Neural progenitor cell (in vitro differentiated cells): Measurements from ENCODE around the gene SYDE1. TPM values are rescaled to one million over a fixed set of nuclear protein-coding genes. Genes with fewer than 3 reads are reported as not detected.

Experiments
- DNase-seq: peaks from one replicate; pipeline ENCODE4 v3.0.0-alpha.2; 2016; ENCODE audit warnings: low spot score
- H2AFZ ChIP-seq: fragments of 200-600 bp; sonication (generic); replicated peaks from 2 replicates; pipeline ENCODE4 v1.6.1; 2016; ENCODE audit warnings: antibody characterized with exemption
- H3F3A ChIP-seq: fragments of 200-600 bp; sonication (generic); 2 replicates; pipeline ENCODE4 v1.6.1; 2016; ENCODE audit warnings: antibody characterized with exemption, low read depth
- H3K27ac ChIP-seq: fragments of 200-600 bp; sonication (generic); 2 replicates; pipeline ENCODE4 v1.5.1; 2016; ENCODE audit warnings: mild to moderate bottlenecking
- H3K27me3 ChIP-seq: fragments of 200-600 bp; sonication (generic); 2 replicates; pipeline ENCODE4 v1.6.1; 2016; ENCODE audit warnings: mild to moderate bottlenecking, moderate library complexity
- H3K36me3 ChIP-seq: fragments of 200-600 bp; sonication (generic); 2 replicates; pipeline ENCODE4 v1.5.1; 2016
- H3K4me1 ChIP-seq: fragments of 200-600 bp; sonication (generic); 2 replicates; pipeline ENCODE4 v1.6.1; 2016; ENCODE audit warnings: mixed run types
- H3K4me2 ChIP-seq: fragments of 200-600 bp; sonication (generic); 2 replicates; pipeline ENCODE4 v1.6.1; 2016
- H3K4me3 ChIP-seq: fragments of 200-600 bp; sonication (generic); 2 replicates; pipeline ENCODE4 v1.5.1; 2016
- H3K79me2 ChIP-seq: fragments of 200-600 bp; sonication (generic); 2 replicates; pipeline ENCODE4 v1.6.1; 2016; ENCODE audit warnings: low read depth
- H3K9ac ChIP-seq: fragments of 200-600 bp; sonication (generic); 2 replicates; pipeline ENCODE4 v1.6.1; 2016
- H3K9me3 ChIP-seq: fragments of 200-600 bp; sonication (generic); 2 replicates; pipeline ENCODE4 v1.5.1; 2016; ENCODE audit warnings: low read depth
- H4K20me1 ChIP-seq: fragments of 200-600 bp; sonication (generic); 2 replicates; pipeline ENCODE4 v1.6.1; 2016; ENCODE audit warnings: low read depth
- H3K27ac Mint-ChIP-seq: 3 replicates; pipeline ENCODE4 v1.8.0; 2021; ENCODE audit warnings: mixed read lengths
- H3K27me3 Mint-ChIP-seq: 2 replicates; pipeline ENCODE4 v1.8.0; 2022; ENCODE audit warnings: low read depth, mild to moderate bottlenecking, inconsistent platforms, moderate library complexity, mixed read lengths; ENCODE audit not compliant: insufficient read depth
- H3K36me3 Mint-ChIP-seq: 3 replicates; pipeline ENCODE4 v1.8.0; 2021; ENCODE audit warnings: mixed read lengths
- H3K4me1 Mint-ChIP-seq: 3 replicates; pipeline ENCODE4 v1.8.0; 2021; ENCODE audit warnings: mixed read lengths
- H3K4me3 Mint-ChIP-seq: 3 replicates; pipeline ENCODE4 v1.8.0; 2021; ENCODE audit warnings: mild to moderate bottlenecking, moderate library complexity, mixed read lengths
- H3K9me3 Mint-ChIP-seq: 3 replicates; pipeline ENCODE4 v1.8.0; 2020; ENCODE audit warnings: mixed read lengths
- EZH2 ChIP-seq: fragments of 200-600 bp; sonication (generic); IDR thresholded peaks from 2 replicates; pipeline ENCODE4 v1.6.1; 2017; ENCODE audit warnings: antibody characterized with exemption, mild to moderate bottlenecking, moderate library complexity
- EZH2phosphoT487 ChIP-seq: fragments of 200-600 bp; sonication (generic); IDR thresholded peaks from 2 replicates; pipeline ENCODE4 v1.6.1; 2017; ENCODE audit warnings: antibody characterized with exemption
- total RNA-seq: library from RNA; depleted of rRNA; stranded (reverse); fragments of >200 nt; gene quantifications from 2 replicates; pipeline ENCODE4 v1.2.3, GENCODE V29; 2015; ENCODE audit warnings: low replicate concordance
- TF ChIP-seq, protein P1 (sequence below): fragments of 200-600 bp; sonication (generic); IDR thresholded peaks from 2 replicates; pipeline ENCODE4 v1.5.1; 2017; ENCODE audit warnings: antibody characterized with exemption, mild to moderate bottlenecking

The SYDE1 gene
- total RNA-seq, 1 donor from 2014 or later: 8.0 TPM

DNA sequence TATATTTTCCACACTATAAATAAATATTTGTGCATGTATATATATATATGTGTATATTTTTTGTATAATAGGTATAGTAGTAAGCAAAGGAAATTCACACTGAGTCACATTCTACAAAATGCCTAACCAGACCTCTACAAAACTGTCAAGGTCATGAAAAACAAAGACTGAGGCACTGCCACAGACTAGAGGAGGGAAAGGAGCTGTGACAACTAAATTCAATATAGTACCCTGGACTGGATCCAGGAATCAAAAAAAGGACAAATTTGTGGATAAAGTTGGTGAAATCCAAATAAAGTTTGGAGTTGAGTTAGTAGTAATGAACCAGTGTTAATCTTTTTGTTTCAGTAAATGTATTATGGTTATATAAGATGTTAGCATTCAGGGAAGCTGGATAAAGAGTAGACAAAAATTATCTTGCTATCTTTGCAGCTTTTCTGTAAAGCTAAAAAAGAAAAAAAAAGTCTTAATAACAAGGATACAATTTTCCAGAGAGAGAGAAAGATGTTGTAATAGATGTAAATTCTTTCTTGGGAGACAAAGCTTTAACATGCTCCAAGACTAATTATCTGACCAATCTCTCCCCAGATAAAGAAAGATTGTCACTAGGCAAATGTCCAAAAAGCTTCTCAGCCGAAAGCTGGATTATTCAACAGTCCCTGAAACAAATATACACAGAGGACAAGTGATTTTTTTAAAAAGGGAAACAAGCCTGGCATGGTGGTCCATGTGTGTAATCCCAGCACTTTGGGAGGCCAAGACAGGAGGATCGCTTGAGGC lies 19.1 kb downstream of the SYDE1 start:
- H3K36me3 Mint-ChIP-seq: peaks cover 5% of the 10 kb centered on the region

DNA sequence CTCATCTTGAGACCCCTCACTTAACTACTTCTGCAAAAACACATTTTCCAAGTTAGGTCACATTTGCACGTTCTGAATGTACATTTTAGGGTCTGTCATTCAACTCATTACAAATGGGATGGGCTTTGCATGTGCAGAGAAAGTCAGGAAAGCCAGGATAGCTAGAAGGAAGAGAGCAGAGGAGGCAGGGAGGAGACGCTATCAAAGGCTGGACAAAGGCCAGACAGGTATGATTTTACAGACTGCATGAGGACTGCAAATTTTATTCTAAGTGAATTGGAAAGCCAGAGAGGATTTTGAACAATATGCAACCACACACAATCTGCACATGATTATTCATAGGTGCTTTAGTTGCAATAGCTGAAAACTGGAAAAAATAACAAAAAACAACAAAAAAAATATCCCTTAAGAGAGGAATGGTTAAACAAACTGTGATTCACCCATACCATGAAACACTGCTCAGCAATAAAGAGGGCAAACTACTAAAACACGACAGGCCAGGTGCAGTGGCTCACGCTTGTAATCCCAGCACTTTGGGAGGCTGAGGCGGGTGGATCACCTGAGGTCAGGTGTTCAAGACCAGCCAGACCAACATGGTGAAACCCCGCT lies 21.1 kb downstream of the SYDE1 start:
- no peak overlapping the region for H3K4me3 ChIP-seq

More for the DNA sequence above, 19.1 kb downstream of the SYDE1 start:
- Histone ChIP-seq H3K36me3 (no peaks in the 10 kb centered on the region), H3K27ac (no peak overlapping the region), H3K4me2 (peak overlapping the region; percentile 88), H3K9me3 (no peaks in the 10 kb centered on the region), H3K79me2 (peaks cover 18% of the 10 kb centered on the region), H3K4me3 (peak overlapping the region; percentile 58), H3K4me1 (no peaks in the 10 kb centered on the region), H2AFZ (no peak overlapping the region), H3F3A (no peaks in the 10 kb centered on the region), H4K20me1 (peaks cover 4% of the 10 kb centered on the region), H3K9ac (no peak overlapping the region), H3K27me3 (no peaks in the 10 kb centered on the region)
- Mint-ChIP-seq H3K9me3 (no peaks in the 10 kb centered on the region), H3K4me3 (peak overlapping the region; percentile 50), H3K27ac (no peak overlapping the region), H3K4me1 (peaks cover 10% of the 10 kb centered on the region), H3K27me3 (peaks cover 7% of the 10 kb centered on the region)
- DNase-seq: no peak
- TF ChIP-seq, protein P1, sequence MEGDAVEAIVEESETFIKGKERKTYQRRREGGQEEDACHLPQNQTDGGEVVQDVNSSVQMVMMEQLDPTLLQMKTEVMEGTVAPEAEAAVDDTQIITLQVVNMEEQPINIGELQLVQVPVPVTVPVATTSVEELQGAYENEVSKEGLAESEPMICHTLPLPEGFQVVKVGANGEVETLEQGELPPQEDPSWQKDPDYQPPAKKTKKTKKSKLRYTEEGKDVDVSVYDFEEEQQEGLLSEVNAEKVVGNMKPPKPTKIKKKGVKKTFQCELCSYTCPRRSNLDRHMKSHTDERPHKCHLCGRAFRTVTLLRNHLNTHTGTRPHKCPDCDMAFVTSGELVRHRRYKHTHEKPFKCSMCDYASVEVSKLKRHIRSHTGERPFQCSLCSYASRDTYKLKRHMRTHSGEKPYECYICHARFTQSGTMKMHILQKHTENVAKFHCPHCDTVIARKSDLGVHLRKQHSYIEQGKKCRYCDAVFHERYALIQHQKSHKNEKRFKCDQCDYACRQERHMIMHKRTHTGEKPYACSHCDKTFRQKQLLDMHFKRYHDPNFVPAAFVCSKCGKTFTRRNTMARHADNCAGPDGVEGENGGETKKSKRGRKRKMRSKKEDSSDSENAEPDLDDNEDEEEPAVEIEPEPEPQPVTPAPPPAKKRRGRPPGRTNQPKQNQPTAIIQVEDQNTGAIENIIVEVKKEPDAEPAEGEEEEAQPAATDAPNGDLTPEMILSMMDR: no peak
- TF ChIP-seq EZH2 (no peak), EZH2phosphoT487 (no peak)

DNA sequence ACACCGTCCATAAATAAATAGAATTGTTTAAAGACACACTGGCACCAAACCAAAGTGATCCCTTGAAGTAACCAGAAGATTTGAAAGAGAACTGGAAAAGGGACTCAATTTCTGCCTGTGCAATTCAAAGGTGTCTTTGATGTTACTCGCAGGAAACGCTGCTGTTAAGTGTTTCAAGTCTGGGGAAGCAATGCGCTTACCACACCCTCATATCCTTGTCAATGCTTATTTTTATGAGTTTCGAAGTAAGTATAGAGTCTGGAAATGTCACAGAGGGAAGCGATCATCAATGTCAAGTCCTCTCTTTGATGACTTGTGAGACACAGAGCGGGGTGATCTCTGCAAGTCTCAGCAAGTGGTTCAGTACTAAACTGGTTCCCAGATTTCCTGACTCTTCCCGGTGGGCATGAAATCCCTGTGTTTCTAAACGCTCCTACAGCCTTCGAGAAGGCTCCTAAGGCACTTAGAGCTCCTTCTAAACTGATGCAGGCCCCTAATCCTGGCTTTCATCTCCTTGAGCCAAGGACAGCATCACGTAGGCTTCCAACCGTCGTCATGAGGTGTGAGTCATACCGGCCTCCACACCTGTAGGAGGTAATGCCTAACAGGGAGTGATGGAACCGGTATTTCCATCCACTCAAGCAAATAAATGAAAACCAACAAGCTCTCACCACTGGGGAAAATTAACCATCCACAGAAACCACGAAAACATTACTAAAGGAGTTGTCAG lies 22.8 kb downstream of the SYDE1 start:
- DNase-seq: no peak
- Histone ChIP-seq H3K9me3 (no peaks in the 10 kb centered on the region), H3K9ac (no peak overlapping the region), H3K27ac (no peak overlapping the region), H3F3A (no peaks in the 10 kb centered on the region), H3K27me3 (no peaks in the 10 kb centered on the region), H3K4me3 (no peak overlapping the region), H3K79me2 (no peaks in the 10 kb centered on the region), H4K20me1 (no peaks in the 10 kb centered on the region), H3K4me2 (no peak overlapping the region), H2AFZ (peak overlapping the region; percentile 19), H3K36me3 (no peaks in the 10 kb centered on the region), H3K4me1 (no peaks in the 10 kb centered on the region)
- TF ChIP-seq, protein P1: no peak
- no peak for TF ChIP-seq EZH2phosphoT487
- no peak for TF ChIP-seq EZH2
- no peak overlapping the region for H3K4me3 Mint-ChIP-seq
- H3K27ac Mint-ChIP-seq: no peak overlapping the region
- H3K4me1 Mint-ChIP-seq: peaks cover 5% of the 10 kb centered on the region
- peaks cover 2% of the 10 kb centered on the region for H3K9me3 Mint-ChIP-seq
- no peaks in the 10 kb centered on the region for H3K36me3 Mint-ChIP-seq
- peaks cover 7% of the 10 kb centered on the region for H3K27me3 Mint-ChIP-seq

More for the DNA sequence above, 21.1 kb downstream of the SYDE1 start:
- DNase-seq: no peak
- Histone ChIP-seq H3K4me2 (no peak overlapping the region), H4K20me1 (peaks cover 4% of the 10 kb centered on the region), H2AFZ (no peak overlapping the region), H3K36me3 (no peaks in the 10 kb centered on the region), H3K27me3 (no peaks in the 10 kb centered on the region), H3K9ac (no peak overlapping the region), H3K4me1 (no peaks in the 10 kb centered on the region), H3K27ac (no peak overlapping the region), H3K9me3 (no peaks in the 10 kb centered on the region), H3F3A (no peaks in the 10 kb centered on the region), H3K79me2 (peaks cover 16% of the 10 kb centered on the region)
- H3K4me3 Mint-ChIP-seq: no peak overlapping the region
- H3K36me3 Mint-ChIP-seq: peaks cover under 1% of the 10 kb centered on the region
- TF ChIP-seq EZH2phosphoT487: no peak
- TF ChIP-seq EZH2: no peak
- TF ChIP-seq, protein P1: no peak
- peak overlapping the region; percentile 55 for H3K27ac Mint-ChIP-seq
- peaks cover 2% of the 10 kb centered on the region for H3K9me3 Mint-ChIP-seq
- peaks cover 9% of the 10 kb centered on the region for H3K27me3 Mint-ChIP-seq
- peaks cover 10% of the 10 kb centered on the region for H3K4me1 Mint-ChIP-seq
